Panc1 (cell line): ENCODE measurements around the gene SPO11. TPM values are rescaled to one million over a fixed set of nuclear protein-coding genes. Genes with fewer than 3 reads are reported as not detected.

Experiments used
- ATAC-seq: fragments of 200-7000 bp; cut with Tn5 transposase; 2 replicates; pipeline ENCODE4 v1.9.1; 2020; ENCODE audit warnings: mild to moderate bottlenecking, moderate library complexity
- BruUV-seq: library from RNA; stranded (reverse); fragments of 400-500 nt; replicated peaks from 2 replicates; lab custom pipeline; 2021; lab: Mats Ljungman, UMichigan
- CTCF ChIA-PET: fragments of 300-600 bp; sonication (Branson Sonifier 250); formaldehyde crosslinking; loops from one replicate; lab custom pipeline; 2022; ENCODE audit warnings: antibody characterized with exemption; lab: Charles Lee
- POLR2A ChIA-PET: fragments of 300-600 bp; sonication (Branson Sonifier 250); formaldehyde crosslinking; loops from one replicate; lab custom pipeline; 2022; ENCODE audit warnings: antibody characterized with exemption; lab: Charles Lee
- DNase-seq: peaks from one replicate; pipeline ENCODE4 v3.0.0-alpha.2; 2010; ENCODE audit warnings: low read depth, low spot score
- H3K27ac ChIP-seq: 2 replicates; pipeline ENCODE4 v1.5.1; 2011; ENCODE audit warnings: mild to moderate bottlenecking, low read length, inconsistent platforms
- H3K27me3 ChIP-seq: fragments of 200-500 bp; sonication (Bioruptor generic); 2 replicates; pipeline ENCODE4 v1.6.0; 2014; ENCODE audit warnings: low read length, inconsistent platforms; ENCODE audit not compliant: control insufficient read depth, insufficient read depth
- H3K36me3 ChIP-seq: fragments of 200-500 bp; sonication (Bioruptor generic); 2 replicates; pipeline ENCODE4 v1.5.1; 2014; ENCODE audit warnings: inconsistent platforms, mild to moderate bottlenecking, low read length, moderate library complexity; ENCODE audit not compliant: control insufficient read depth, insufficient read depth
- H3K4me1 ChIP-seq: 2 replicates; pipeline ENCODE4 v1.5.1; 2011; ENCODE audit warnings: inconsistent platforms, mild to moderate bottlenecking, low read length, moderate library complexity; ENCODE audit not compliant: control insufficient read depth, insufficient read depth
- H3K4me3 ChIP-seq, 2 experiments: 2 replicates each; pipeline ENCODE4 v1.5.1; 2011 to 2012; ENCODE audit warnings: low read depth in 2 of 2, low read length in 2 of 2, mild to moderate bottlenecking in 2 of 2, inconsistent platforms in 1 of 2, moderate library complexity in 1 of 2
- H3K9me3 ChIP-seq: fragments of 200-500 bp; sonication (Bioruptor generic); 2 replicates; pipeline ENCODE4 v1.5.1; 2014; ENCODE audit warnings: low read depth, mild to moderate bottlenecking, inconsistent platforms, low read length, moderate library complexity; ENCODE audit not compliant: control insufficient read depth, insufficient read depth
- POLR2AphosphoS5 ChIP-seq: IDR thresholded peaks from 2 replicates; pipeline ENCODE4 v1.6.1; 2012; ENCODE audit warnings: mild to moderate bottlenecking, low read depth, low read length, moderate library complexity
- SIN3A ChIP-seq: IDR thresholded peaks from 2 replicates; pipeline ENCODE4 v1.6.1; 2012; ENCODE audit warnings: low read depth, mild to moderate bottlenecking, low read length, moderate library complexity, borderline replicate concordance; ENCODE audit not compliant: insufficient read depth
- TCF7L2 ChIP-seq: IDR thresholded peaks from 2 replicates; pipeline ENCODE4 v1.6.1; 2011; ENCODE audit warnings: mild to moderate bottlenecking, low read depth, low read length, inconsistent platforms
- in situ Hi-C: cut with HindIII; loops from 2 replicates; pipeline ENCODE4 v1.10.0; 2016; ENCODE audit warnings: low sequenced_read_pairs, low pct_unique_long_range_greater_than_20kb
- intact Hi-C: fragments of 100-400 bp; cut with micrococcal nuclease; formaldehyde crosslinking; loops from one replicate; pipeline ENCODE4 v1.10.0; 2022; ENCODE audit not compliant: unreplicated experiment
- total RNA-seq: library from RNA; stranded (reverse); gene quantifications from one replicate; pipeline ENCODE4 v1.2.1, GENCODE V29; 2021; ENCODE audit not compliant: unreplicated experiment
- TF ChIP-seq, protein P1 (sequence below): fragments of 450-650 bp; IDR thresholded peaks from 2 replicates; pipeline ENCODE4 v1.5.1; 2017; ENCODE audit warnings: mild to moderate bottlenecking
- TF ChIP-seq, protein P2 (sequence below), 2 experiments: IDR thresholded peaks; 2 replicates each; pipeline ENCODE4 v1.6.1; 2011 to 2012; ENCODE audit warnings: low read depth in 2 of 2, control low read depth in 1 of 2, low read length in 1 of 2, mild to moderate bottlenecking in 1 of 2, moderate library complexity in 1 of 2; ENCODE audit not compliant: insufficient read depth in 1 of 2

SPO11 gene
- total RNA-seq, 1 experiment from 2014 or later, result not detected

DNA sequence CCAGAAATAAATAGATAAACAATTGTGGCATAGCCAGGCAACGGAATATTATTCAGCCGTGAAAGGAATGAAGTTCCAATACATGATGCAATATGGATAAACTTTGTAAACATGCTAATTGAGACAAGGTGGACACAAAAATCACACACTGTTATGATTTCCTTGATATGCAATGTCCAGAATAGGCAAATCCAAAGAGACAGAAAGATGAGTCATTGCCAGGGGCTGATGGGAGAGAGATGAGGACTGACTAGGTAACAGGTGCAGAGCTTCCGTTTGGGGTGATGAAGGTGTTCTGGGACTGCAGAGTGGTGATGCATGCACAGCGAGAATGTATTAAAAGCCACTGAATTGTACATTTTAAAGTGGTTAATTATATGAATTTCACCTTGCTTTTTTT, 31.1 kb upstream of the SPO11 start:
- Histone ChIP-seq H3K27me3 (no peaks in the 10 kb centered on the region), H3K9me3 (no peaks in the 10 kb centered on the region), H3K4me1 (no peaks in the 10 kb centered on the region), H3K27ac (no peak overlapping the region), H3K4me3 (no peak overlapping the region), H3K36me3 (no peaks in the 10 kb centered on the region)
- ChIA-PET POLR2A (interaction anchor here (0.6 kb wide), 1 partner anchor 216 kb away, joined by 3 read pairs; no protein-coding TSS in a partner anchor), CTCF (no interaction called here)
- no peak for TF ChIP-seq POLR2AphosphoS5
- TF ChIP-seq, protein P1, sequence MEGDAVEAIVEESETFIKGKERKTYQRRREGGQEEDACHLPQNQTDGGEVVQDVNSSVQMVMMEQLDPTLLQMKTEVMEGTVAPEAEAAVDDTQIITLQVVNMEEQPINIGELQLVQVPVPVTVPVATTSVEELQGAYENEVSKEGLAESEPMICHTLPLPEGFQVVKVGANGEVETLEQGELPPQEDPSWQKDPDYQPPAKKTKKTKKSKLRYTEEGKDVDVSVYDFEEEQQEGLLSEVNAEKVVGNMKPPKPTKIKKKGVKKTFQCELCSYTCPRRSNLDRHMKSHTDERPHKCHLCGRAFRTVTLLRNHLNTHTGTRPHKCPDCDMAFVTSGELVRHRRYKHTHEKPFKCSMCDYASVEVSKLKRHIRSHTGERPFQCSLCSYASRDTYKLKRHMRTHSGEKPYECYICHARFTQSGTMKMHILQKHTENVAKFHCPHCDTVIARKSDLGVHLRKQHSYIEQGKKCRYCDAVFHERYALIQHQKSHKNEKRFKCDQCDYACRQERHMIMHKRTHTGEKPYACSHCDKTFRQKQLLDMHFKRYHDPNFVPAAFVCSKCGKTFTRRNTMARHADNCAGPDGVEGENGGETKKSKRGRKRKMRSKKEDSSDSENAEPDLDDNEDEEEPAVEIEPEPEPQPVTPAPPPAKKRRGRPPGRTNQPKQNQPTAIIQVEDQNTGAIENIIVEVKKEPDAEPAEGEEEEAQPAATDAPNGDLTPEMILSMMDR, result no peak
- no peak for DNase-seq
- ATAC-seq, result no peak
- intact Hi-C loops (no loop called here), in situ Hi-C loops (no loop called here)
- no TSS peak for BruUV-seq

DNA sequence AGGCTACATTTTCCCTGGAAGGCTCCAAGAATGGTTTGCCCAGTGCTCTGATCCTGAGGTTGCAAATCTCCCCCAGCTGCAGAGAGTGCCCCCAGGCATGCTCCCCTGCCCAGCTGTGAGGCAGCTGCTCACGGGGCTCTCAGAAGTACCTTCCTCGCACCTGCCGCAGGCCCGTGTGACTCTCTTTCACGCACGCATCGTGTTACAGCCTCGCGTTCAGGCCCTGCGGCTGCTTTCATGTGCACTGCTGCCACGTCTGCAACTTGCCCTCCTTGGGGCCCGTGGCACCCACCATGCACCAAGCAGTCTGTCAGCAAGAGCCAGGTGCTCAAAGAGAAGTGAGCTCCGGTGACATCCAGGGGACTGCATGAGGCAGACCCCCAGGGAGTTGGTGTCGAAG, 28.6 kb upstream of the SPO11 start:
- POLR2A ChIA-PET, result no interaction called here
- no TSS peak for BruUV-seq

More for the DNA sequence above, 28.6 kb upstream of the SPO11 start:
- Histone ChIP-seq H3K27ac (no peak overlapping the region), H3K27me3 (no peaks in the 10 kb centered on the region), H3K9me3 (no peaks in the 10 kb centered on the region), H3K4me1 (no peaks in the 10 kb centered on the region), H3K4me3 (no peak overlapping the region), H3K36me3 (no peaks in the 10 kb centered on the region)
- in situ Hi-C loops, result no loop called here
- CTCF ChIA-PET, result no interaction called here
- TF ChIP-seq SIN3A (no peak), POLR2AphosphoS5 (no peak), TCF7L2 (no peak)
- TF ChIP-seq, protein P2, sequence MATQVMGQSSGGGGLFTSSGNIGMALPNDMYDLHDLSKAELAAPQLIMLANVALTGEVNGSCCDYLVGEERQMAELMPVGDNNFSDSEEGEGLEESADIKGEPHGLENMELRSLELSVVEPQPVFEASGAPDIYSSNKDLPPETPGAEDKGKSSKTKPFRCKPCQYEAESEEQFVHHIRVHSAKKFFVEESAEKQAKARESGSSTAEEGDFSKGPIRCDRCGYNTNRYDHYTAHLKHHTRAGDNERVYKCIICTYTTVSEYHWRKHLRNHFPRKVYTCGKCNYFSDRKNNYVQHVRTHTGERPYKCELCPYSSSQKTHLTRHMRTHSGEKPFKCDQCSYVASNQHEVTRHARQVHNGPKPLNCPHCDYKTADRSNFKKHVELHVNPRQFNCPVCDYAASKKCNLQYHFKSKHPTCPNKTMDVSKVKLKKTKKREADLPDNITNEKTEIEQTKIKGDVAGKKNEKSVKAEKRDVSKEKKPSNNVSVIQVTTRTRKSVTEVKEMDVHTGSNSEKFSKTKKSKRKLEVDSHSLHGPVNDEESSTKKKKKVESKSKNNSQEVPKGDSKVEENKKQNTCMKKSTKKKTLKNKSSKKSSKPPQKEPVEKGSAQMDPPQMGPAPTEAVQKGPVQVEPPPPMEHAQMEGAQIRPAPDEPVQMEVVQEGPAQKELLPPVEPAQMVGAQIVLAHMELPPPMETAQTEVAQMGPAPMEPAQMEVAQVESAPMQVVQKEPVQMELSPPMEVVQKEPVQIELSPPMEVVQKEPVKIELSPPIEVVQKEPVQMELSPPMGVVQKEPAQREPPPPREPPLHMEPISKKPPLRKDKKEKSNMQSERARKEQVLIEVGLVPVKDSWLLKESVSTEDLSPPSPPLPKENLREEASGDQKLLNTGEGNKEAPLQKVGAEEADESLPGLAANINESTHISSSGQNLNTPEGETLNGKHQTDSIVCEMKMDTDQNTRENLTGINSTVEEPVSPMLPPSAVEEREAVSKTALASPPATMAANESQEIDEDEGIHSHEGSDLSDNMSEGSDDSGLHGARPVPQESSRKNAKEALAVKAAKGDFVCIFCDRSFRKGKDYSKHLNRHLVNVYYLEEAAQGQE (IDR thresholded peaks at IDR 0.05; ENCODE audit: insufficient read depth in 1 of 2, low read depth in 2 of 2, low read length in 1 of 2), result no peak
- TF ChIP-seq, protein P1, result no peak
- ATAC-seq, result no peak
- no peak for DNase-seq
- intact Hi-C loops, result no loop called here
